ENCODE measurements around the gene ADRA1B.

Gene ADRA1B

GRCh38 chr5:159915904-159916840 lies at the start of gene ADRA1B:
TSS of gene ADRA1B (plus strand) at chr5:159916482. CDS start at chr5:159916906, 424 bp downstream.
- peak; percentile 25 to 48 for DNase-seq
- TF ChIP-seq GATA1 (IDR thresholded peaks at IDR 0.05; ENCODE audit: low read depth, low read length) (no peak), POLR2A (IDR thresholded peaks at IDR 0.05; ENCODE audit: low read length) (no peak)

- TF ChIP-seq POLR2A (IDR thresholded peaks at IDR 0.05; ENCODE audit: low read length) (no peak), GATA1 (IDR thresholded peaks at IDR 0.05; ENCODE audit: low read depth, low read length) (no peak)
- DNase-seq, result no peak
These were observed 42.6 kb upstream of the ADRA1B start for GRCh38 chr5:159873680-159874079.

- no peak for TF ChIP-seq GATA1 (IDR thresholded peaks at IDR 0.05; ENCODE audit: low read depth, low read length)
- no peak for TF ChIP-seq POLR2A (IDR thresholded peaks at IDR 0.05; ENCODE audit: low read length)
- DNase-seq, result no peak
These were observed 42.0 kb upstream of the ADRA1B start for GRCh38 chr5:159874263-159874662.

GRCh38 chr5:159877016-159877415 lies 39.3 kb upstream of the ADRA1B start:
- no peak for DNase-seq
- TF ChIP-seq GATA1 (IDR thresholded peaks at IDR 0.05; ENCODE audit: low read depth, low read length), result no peak

- no peak for TF ChIP-seq POLR2A (IDR thresholded peaks at IDR 0.05; ENCODE audit: low read length)
- no peak for TF ChIP-seq GATA1 (IDR thresholded peaks at IDR 0.05; ENCODE audit: low read depth, low read length)
- DNase-seq, result no peak
These were observed 38.3 kb upstream of the ADRA1B start for GRCh38 chr5:159877894-159878448.

GRCh38 chr5:159878988-159879471 lies 37.3 kb upstream of the ADRA1B start:
- DNase-seq, result peak in 1 of 2 experiments; percentile 6
- TF ChIP-seq GATA1 (IDR thresholded peaks at IDR 0.05; ENCODE audit: low read depth, low read length), result no peak
- no peak for TF ChIP-seq POLR2A (IDR thresholded peaks at IDR 0.05; ENCODE audit: low read length)

- no peak for TF ChIP-seq POLR2A (IDR thresholded peaks at IDR 0.05; ENCODE audit: low read length)
- TF ChIP-seq GATA1 (IDR thresholded peaks at IDR 0.05; ENCODE audit: low read depth, low read length), result no peak
- no peak for DNase-seq
These were observed 35.6 kb upstream of the ADRA1B start for GRCh38 chr5:159880676-159881075.

- no peak for TF ChIP-seq GATA1 (IDR thresholded peaks at IDR 0.05; ENCODE audit: low read depth, low read length)
- TF ChIP-seq POLR2A (IDR thresholded peaks at IDR 0.05; ENCODE audit: low read length), result no peak
- no peak for DNase-seq
These were observed 34.3 kb upstream of the ADRA1B start for GRCh38 chr5:159881967-159882366.

- no peak for TF ChIP-seq GATA1 (IDR thresholded peaks at IDR 0.05; ENCODE audit: low read depth, low read length)
- TF ChIP-seq POLR2A (IDR thresholded peaks at IDR 0.05; ENCODE audit: low read length), result no peak
- no peak for DNase-seq
These were observed 32.7 kb upstream of the ADRA1B start for GRCh38 chr5:159883522-159883950.

GRCh38 chr5:159884917-159885620 lies 31.2 kb upstream of the ADRA1B start:
- DNase-seq, result no peak
- TF ChIP-seq POLR2A (IDR thresholded peaks at IDR 0.05; ENCODE audit: low read length), result no peak
- no peak for TF ChIP-seq GATA1 (IDR thresholded peaks at IDR 0.05; ENCODE audit: low read depth, low read length)

GRCh38 chr5:159886296-159886695 lies 30.0 kb upstream of the ADRA1B start:
- no peak for TF ChIP-seq POLR2A (IDR thresholded peaks at IDR 0.05; ENCODE audit: low read length)
- no peak for TF ChIP-seq GATA1 (IDR thresholded peaks at IDR 0.05; ENCODE audit: low read depth, low read length)
- DNase-seq, result no peak

- no peak for DNase-seq
- TF ChIP-seq POLR2A (IDR thresholded peaks at IDR 0.05; ENCODE audit: low read length), result no peak
- no peak for TF ChIP-seq GATA1 (IDR thresholded peaks at IDR 0.05; ENCODE audit: low read depth, low read length)
These were observed 29.2 kb upstream of the ADRA1B start for GRCh38 chr5:159887050-159887449.

- TF ChIP-seq GATA1 (IDR thresholded peaks at IDR 0.05; ENCODE audit: low read depth, low read length), result no peak
- TF ChIP-seq POLR2A (IDR thresholded peaks at IDR 0.05; ENCODE audit: low read length), result no peak
- DNase-seq, result no peak
These were observed 27.4 kb upstream of the ADRA1B start for GRCh38 chr5:159888860-159889259.

GRCh38 chr5:159890141-159890540 lies 26.1 kb upstream of the ADRA1B start:
- no peak for DNase-seq
- no peak for TF ChIP-seq GATA1 (IDR thresholded peaks at IDR 0.05; ENCODE audit: low read depth, low read length)
- TF ChIP-seq POLR2A (IDR thresholded peaks at IDR 0.05; ENCODE audit: low read length), result no peak
